HG03439 (cell line): ENCODE results near the gene FIBP.

Experiments used
- ATAC-seq: cut with Tn5 transposase; IDR thresholded peaks from one replicate; pipeline ENCODE4 v1.9.1; 2021; ENCODE audit warnings: mild to moderate bottlenecking, moderate library complexity; ENCODE audit not compliant: unreplicated experiment

FIBP gene

DNA sequence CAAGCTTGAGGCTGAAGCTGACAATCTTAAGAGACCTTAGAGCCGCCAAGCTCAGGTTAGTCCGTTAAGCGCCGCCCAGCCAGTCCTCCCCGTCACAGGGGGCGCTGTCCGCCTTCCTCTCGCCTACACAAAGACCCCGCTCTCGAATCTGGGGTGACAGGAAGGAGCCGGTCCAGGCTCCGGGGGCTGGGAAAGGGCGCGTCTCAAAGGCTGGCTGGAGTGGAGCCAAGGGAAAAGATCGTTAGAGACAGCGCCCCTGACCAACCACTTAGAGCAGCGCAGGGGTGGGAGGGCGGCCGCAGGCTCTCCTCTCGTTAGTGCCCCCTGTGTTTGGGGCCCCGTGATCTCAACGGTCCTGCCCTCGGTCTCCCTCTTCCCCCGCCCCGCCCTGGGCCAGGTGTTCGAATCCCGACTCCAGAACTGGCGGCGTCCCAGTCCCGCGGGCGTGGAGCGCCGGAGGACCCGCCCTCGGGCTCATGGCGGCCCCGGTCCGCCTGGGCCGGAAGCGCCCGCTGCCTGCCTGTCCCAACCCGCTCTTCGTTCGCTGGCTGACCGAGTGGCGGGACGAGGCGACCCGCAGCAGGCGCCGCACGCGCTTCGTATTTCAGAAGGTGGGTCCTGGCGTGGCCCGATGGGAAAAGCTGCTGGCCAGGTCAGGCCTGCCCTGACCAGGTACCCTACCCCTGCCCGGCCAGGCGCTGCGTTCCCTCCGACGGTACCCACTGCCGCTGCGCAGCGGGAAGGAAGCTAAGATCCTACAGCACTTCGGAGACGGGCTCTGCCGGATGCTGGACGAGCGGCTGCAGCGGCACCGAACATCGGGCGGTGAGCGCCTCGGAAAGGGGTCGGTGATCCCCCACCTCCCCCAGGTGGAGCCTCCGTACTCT lies 27.8 kb downstream of the FIBP start, which contains the start of gene MUS81:
MUS81 (plus strand) TSS at position 156 of the 887 bp plus-strand sequence; CDS start at position 477, 321 bp downstream.
- peak; percentile 31 for ATAC-seq

DNA sequence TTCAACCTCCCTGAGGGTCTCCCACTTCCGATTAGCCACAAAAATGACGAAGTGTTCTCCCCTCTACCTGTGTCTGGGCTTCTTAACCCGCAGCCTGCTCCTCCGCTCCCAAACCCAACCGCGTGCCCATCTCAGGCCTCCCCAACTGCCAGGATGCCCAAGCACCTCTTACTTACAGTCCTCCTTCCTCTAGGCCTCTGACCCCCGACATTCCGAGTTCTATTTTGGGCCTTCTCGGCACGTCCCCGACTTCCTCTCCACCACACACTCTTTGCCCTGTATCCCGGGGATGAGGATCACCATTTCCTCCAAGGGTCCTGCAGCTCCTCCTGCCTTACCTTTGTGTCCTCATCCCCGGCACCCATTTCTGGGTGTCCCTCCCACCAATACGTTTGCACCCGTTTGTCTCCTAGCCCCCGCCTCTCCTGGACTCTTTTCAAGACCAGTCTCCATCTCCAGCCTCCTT lies 28.4 kb downstream of the FIBP start:
- no peak for ATAC-seq

DNA sequence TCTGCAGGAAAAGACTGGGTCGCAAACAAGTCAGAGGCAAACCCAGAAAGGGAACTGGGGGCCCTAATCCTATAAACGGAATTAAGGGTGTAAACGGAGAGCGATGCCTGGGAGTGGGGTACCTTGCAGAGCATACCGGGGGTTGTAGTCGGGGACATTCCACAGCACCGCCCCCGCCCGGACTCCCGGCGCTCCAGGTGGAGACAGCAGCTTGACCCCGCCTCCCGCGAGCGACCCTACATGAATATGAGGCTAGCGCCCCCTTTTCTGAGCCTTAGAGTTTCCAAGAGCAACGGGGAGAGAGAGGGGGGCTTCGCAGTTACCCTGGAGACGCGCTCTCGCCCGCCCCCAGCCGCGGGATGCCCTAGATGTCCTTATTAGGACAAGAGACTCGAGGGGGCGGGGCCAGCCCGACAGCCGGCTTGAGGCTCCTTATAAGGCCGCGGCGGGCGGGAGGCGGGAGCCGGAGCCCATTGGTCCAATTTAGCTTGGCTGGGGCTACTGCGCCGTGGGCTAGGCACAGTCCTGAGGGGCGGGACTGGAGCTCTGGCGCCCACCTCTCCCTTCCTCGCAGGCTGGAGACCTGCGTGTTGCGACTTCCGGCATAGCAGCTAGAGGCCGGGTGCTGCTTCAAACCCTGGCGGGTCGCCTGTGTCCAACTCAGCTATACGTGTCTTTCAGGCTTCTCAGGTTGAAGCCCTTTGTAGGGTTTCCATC lies 29.0 kb downstream of the FIBP start:
- peak; percentile 47 for ATAC-seq

DNA sequence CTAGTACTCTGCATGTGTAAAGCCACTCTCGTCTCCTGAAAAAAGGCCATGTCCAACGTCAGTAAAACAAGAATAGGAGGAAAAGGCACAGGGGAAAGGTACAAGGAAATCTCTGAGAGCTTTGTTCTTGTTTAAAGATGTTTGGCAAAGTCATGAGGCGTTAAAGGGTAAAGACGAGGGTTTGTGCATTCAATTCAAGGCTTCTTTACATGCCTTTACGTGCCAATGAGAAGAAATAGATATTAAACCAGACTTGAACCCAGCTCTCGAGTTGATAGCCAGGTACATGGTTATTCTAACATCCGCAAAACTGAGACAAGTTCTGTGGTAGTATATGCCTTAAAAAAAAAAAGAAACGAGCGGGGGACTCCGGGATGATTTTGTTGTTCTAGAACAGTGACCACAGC lies 29.6 kb downstream of the FIBP start:
- no peak for ATAC-seq

DNA sequence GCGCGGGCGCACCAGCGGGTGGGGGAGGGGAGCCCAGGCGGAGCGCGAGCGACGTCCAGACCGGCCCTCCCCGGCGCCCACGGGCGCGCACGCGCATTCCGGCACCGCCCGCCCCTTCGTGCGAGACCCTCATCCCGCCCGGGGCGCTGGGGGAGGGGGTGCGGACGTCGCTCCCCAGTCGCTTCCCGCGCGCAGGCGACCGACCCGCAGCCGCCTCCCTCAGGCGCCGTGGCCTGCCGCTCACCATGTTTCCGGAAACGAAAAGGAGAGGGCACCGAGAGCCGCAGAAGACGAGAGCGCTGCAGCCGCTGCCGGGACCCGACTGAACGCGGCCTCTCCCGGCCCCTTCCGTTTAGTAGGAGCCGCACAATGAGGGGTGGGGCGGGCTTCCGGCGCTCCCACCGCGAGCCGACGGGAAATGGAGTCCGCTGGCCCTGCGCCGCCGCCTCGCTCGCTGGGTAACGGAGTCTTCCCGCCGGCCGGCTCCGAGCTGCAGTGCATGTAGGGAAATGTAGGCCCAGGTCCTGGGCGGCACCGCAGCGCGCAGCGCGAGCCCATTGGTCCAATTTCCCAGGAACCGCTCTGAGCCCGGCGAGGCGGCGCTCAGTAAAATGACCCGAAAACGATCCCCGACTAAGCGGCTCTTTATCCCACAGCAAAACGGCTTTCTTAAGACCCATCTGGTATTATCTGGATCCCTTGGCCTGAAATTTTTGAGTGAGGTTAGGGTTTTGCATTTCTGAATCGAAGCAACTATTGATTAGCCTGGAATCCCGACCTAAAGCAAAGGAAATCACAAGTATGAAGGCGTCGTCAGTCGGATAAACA lies 30.2 kb downstream of the FIBP start, which contains the start of gene CFL1:
CFL1 (minus strand) TSS at position 328 of the 828 bp plus-strand sequence; CDS start at position 247, 81 bp downstream.
- peak; percentile 49 for ATAC-seq

DNA sequence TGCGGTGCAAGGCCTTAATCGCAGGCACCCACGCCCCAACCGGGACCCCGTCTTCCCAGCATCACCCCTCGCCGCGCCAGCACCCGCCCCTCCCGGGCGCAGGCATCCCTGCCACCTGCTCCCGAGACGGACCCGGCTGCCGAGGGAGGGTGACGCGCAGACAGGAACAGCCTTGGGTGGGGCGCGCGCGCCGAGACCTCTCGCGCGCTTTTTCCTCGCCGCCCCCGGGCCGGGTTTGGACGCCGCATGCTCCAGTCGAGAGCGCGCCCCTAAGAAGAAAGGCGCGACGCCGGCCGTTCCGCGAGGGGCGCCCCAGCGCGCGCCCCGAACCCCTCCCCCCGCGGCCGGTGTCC lies 30.8 kb downstream of the FIBP start:
- ATAC-seq, result peak; percentile 4

DNA sequence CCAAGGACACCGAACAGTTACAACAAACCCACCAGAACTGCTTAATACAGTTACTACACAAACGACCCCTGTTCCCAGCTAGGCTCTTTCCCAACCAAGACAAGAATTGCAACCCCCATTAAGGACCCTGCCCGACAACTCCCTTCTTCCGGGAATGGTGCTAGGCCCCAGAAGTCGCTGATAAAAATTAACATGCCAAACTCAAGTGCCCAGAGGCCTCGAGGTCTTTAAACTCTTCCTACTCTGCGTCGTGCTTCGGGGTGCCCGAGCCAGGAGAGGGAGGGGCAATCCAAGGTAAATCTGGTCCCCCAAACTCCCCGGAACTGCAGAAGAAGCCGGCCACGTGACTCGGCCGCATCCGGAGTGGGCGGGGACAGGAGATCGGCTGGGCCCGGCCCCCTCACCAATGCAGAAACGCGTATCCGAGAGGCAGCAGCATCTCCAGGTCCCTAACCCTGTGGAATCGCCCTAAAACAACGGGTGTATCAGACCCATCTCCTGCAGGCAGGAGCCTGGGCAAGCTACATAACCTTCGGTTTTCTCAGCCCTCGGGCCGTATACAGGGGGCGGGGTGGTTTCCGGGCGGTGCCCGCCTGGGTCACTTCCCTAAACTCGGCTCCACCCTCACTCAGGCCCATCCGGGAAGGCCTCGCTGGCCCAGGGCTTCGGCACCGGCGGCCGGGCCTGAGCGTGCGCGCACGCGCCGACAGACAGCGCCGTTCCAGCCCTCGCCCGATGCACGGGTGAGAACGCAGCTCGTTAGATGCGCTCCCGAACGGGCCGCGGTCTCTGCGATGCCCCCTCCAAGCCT lies 31.4 kb downstream of the FIBP start:
- ATAC-seq, result peak; percentile 29

DNA sequence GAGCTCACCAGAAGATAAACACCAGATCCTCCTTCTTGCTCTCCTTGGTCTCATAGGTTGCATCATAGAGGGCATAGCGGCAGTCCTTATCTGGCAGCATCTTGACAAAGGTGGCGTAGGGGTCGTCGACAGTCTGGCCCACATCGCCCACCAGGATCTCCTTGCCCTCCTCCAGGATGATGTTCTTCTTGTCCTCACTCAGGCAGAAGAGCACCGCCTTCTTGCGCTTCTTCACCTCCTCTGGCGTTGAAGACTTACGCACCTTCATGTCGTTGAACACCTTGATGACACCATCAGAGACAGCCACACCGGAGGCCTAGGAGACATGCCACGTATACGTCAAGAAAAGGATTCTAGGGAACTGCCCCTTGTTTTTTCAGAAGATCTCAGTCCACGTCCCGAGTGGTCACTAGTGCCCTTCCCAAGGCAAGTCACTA lies 32.3 kb downstream of the FIBP start:
- no peak for ATAC-seq

DNA sequence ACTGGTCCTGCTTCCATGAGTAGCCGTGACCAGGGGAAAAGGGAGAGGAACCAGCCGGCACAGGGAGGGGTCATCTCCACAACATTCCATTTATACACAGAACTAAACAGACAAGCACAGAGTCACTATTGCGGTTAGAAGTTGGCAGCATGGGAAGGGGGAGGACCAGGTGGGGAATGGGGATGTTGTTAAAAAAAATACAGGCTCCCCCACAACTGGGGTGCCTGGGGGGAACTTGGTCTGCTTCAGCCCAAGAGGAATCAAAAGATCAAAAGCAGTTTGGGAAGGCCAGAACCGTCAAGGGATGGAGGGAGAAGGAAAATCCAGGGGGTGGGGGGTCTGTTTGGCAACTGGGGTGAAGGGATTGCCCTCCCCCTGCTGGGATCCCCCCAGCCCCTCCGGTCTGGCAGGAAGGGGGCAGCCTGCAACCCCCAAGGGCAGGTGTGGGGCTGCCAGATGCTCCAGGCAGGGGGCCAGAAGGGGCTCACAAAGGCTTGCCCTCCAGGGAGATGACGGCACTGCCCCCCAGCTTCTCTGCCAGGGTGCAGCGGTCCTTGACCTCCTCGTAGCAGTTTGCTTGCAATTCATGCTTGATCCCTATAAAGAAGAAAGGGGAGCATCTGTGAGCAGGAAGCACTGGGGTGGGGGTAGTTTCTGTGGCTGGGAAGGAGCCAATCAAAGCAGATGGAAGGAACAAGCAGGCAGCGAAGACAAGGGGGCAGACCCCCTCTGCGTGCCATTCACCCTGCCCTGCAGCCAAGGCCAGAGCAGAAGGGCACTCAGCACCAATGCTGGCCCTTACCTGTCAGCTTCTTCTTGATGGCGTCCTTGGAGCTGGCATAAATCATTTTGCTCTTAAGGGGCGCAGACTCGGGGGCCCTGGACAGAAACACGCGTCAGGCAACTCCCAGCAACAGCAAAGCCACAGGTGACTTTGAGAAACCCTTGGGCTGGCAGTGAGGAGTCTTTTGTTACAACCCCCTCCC lies 33.1 kb downstream of the FIBP start:
- ATAC-seq, result no peak

DNA sequence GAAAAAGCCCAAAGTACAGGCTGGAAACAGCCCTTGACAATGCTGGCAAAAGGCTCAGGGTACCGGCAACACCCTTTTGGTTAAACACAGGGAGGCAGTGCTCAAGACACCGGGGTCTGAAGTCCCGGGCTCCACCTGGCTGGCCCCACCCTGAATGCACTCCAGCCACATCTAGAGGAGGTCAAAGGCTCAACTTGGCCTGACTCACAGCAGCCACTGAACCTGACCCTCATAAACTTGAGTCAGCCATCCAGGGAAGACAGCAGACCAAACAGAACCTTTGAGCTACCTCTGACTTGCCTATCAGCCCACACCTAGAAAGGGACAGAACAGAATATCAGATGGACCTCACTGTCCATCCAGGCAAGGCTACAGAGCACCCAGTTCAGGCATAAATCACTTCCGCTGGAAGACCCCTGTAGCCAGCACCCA lies 34.1 kb downstream of the FIBP start:
- no peak for ATAC-seq

DNA sequence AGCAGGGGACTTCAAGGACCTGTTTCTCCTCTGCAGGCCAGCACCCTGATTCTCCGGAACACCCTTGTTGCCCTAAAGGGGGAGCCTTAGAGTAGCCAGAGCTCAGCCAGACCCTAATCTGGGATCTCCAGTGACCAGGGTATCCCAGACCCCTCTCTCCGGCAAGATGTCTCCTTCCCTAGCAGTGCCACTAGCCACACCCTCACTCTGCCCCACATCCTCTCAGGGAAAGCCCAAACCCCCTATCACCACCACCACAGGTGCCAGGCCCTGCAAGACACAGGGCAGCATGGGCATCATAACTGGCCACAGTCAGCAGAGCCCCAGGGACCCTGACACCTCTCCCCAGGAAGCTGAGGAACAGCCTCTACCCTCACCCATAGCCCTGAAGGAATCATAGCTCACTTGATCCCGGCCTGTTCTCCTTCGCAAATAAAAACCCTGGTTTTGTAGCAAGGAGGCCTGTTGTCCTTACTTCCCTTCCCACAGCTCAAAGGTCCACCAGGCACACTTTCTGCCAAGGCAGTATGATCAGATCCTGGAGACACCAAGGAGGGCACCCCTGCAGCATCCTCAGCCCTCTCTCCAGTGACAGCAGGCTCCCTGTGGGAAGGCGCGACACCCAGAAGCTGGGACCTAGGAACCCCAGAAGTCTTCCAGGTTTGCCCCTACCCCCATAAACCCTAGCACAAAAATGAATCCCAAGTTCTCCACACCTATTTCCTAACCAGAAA lies 34.9 kb downstream of the FIBP start:
- no peak for ATAC-seq

DNA sequence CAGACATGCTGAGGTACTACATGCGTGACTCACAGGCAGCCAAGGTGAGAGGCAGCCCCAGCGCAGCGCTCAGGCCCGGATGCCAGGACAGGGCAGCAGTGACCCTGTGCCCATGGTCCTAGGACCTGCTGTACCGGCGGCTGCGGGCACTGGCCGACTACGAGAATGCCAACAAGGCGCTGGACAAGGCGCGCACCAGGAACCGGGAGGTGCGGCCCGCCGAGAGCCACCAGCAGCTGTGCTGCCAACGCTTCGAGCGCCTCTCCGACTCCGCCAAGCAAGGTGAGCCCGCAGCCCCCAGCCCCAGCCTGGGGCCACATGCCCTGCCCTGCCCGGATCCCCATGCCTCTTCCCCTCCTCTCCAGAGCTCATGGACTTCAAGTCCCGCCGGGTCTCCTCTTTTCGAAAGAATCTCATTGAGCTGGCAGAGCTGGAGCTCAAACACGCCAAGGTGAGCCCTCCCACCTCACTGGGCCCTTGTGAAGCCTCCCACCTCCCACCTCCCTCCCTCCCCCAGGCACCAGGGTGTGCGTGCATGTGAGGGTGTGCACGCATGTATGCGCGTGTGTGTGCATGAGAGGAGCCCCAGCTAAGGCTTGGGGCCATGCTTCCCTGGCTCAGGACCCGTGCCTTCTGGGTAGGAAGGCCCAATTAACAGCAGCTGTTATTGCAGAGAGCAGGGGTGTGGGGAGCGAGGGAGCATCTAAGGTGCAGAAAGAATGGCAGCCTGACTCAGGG lies 35.6 kb downstream of the FIBP start:
- no peak for ATAC-seq

DNA sequence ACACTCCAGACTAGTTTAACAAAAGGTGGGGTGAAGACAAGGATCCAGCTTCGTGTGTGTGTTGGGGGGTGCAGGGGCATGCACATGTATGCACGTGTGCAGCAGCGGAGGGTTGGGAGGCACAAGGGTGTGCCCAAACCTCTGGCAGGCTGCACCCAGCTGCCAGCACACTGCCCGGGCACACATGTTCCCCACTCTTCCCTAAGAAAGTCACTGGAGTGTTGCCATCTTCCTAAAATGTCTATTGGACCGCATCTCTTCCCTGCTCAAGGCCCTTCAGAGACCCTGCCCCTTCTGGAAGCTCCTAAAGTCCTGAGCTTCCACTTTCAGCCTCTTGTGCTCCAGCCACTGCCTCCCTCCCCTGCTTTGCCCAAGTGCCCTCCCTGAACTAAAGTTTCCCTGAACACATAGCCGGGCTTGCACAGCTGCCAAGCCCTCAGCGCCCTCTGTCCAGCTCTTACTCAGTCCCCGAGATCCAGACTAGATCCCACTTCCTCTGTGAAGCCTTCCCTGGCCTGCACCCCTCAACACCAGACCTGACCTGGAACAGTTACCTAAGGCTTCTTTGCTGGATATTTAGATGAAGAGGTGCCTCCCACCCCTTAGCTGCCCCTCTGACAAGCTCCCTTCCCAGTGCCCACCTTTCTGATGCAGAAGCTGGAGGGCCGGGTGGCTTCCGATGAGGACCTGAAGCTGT lies 36.3 kb downstream of the FIBP start:
- no peak for ATAC-seq

DNA sequence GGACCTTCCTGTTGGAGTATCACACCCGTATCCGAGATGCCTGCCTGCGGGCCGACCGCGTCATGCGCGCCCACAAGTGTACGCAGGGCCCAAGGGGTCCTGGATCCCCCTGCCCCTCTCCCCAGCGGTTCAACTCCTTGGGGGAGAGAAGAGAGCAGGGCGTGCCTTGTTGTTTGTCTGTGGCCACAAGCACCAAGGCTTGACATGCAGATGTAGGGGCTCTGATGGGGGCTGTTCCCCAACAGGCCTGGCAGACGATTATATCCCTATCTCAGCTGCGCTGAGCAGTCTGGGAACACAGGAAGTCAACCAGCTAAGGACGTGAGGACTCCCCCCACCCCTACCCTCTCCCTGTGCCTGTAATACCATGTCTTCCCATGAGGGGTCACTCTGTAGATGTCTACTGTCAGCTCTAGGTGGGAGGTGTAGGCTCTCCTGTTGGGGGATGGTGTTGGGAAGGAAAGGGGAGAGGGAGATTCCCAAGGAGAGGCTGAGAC lies 37.1 kb downstream of the FIBP start:
- no peak for ATAC-seq

DNA sequence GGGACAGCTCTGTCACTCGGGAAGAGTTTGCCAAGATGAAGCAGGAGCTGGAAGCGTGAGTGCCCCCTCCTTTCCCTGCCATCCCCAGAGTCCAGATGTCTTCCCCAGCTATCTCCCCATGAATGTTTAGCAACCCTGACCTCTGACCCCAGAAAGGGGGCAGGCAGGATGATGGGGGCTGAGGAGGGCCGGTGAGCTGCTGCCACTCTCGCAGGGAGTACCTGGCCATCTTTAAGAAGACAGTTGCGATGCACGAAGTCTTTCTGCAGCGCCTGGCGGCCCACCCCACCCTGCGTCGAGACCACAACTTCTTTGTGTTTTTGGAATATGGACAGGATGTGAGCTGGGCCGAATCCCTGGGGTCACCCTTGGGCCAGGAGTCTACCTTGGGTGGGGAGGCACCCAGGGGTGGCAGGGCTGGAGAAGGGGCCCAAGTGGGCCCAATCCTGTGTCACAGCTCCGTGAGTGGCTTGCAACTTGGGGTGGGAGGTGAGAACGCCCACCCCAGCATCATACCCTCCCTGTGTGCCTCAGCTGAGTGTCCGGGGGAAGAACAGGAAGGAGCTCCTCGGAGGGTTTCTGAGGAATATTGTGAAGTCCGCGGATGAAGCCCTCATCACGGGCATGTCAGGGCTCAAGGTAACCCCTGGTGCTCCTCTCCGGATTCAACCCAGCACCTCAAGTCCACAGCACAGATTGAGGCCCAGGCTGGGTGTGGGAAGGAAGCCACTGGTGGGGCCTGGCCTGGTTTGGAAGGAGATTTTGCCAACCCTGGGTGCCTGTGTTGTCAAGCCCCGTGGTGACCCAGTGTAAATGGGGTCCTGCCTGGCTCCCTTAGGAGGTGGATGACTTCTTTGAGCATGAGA lies 37.8 kb downstream of the FIBP start:
- no peak for ATAC-seq

DNA sequence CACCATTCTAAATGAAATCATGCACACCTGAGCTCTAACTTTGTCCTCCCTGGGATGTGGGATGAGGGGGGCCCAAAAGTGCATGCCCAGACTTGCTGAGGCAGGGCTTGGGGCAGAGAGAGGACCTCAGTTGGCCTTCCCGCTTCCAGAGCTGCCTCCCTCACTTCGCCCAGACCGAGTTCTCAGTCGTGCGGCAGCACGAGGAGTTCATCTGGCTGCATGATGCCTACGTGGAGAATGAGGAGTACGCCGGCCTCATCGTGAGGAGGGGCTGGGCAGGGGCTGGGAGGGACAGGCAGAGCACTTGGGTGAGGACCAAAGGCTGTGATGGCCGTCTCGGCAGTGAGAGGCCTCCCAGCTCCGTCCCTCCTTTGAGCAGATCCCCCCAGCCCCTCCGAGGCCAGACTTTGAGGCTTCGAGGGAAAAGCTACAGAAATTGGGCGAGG lies 38.5 kb downstream of the FIBP start:
- ATAC-seq, result no peak
